ENCODE results near the gene RNU6-1.

Gene RNU6-1

GRCh38 chr15:67884514-67885174 is 44.8 kb upstream of the RNU6-1 start:
- DNase-seq = peak; percentile 73 to 81
- Histone ChIP-seq H3K9me3 (ENCODE audit: insufficient read depth, low read depth, low read length) (no peaks in the 10 kb centered on the region), H2AK5ac (ENCODE audit: low read length) (no peak overlapping the region), H3K14ac (ENCODE audit: low read length) (peak overlapping the region; percentile 59), H2BK12ac (ENCODE audit: low read length) (peak overlapping the region; percentile 15), H2AFZ (ENCODE audit: insufficient read depth, low read length, poor library complexity) (peak overlapping the region; percentile 75), H3K9ac (ENCODE audit: low read length) (no peak overlapping the region), H3K4ac (ENCODE audit: low read depth, low read length) (no peak overlapping the region), H2BK120ac (ENCODE audit: insufficient read depth, low read length, poor library complexity) (peak overlapping the region; percentile 19), H2BK5ac (ENCODE audit: low read depth, low read length, poor library complexity) (peak overlapping the region; percentile 4), H3K36me3 (ENCODE audit: control insufficient read depth in 1 of 2, insufficient read depth in 2 of 2, low read length in 2 of 2) (no peaks in the 10 kb centered on the region), H3K79me2 (ENCODE audit: control insufficient read depth, insufficient read depth, low read length, poor library complexity) (no peaks in the 10 kb centered on the region), H3K79me1 (ENCODE audit: low read length) (peaks cover 7% of the 10 kb centered on the region), H3K23ac (ENCODE audit: low read length) (no peak overlapping the region), H3K27ac (ENCODE audit: low read depth, low read length) (peak overlapping the region; percentile 45), H4K91ac (ENCODE audit: low read depth, low read length) (peak overlapping the region; percentile 41), H3K18ac (ENCODE audit: low read length) (peak overlapping the region; percentile 80), H3K4me2 (ENCODE audit: low read length) (peak overlapping the region; percentile 56), H3K4me3 (ENCODE audit: low read depth, low read length) (peak overlapping the region; percentile 61), H4K8ac (ENCODE audit: low read depth, low read length) (peak overlapping the region; percentile 57), H3K4me1 (ENCODE audit: control insufficient read depth in 1 of 2, insufficient read depth in 2 of 2, low read length in 2 of 2) (peaks cover 6% of the 10 kb centered on the region in 2 experiments), H4K12ac (ENCODE audit: low read depth, low read length) (peak overlapping the region; percentile 11), H3K27me3 (ENCODE audit: insufficient read depth, low read length) (no peaks in the 10 kb centered on the region)
- WGBS (ENCODE audit: extremely low coverage, insufficient coverage, insufficient read length) = no CpG with 5 or more reads among the region's 48 CpGs

GRCh38 chr15:67884009-67884408 is 44.2 kb upstream of the RNU6-1 start:
- H3K27ac ChIP-seq (ENCODE audit: low read depth, low read length) = no peak overlapping the region
- H4K12ac ChIP-seq (ENCODE audit: low read depth, low read length) = no peak overlapping the region
- no peaks in the 10 kb centered on the region for H3K36me3 ChIP-seq (ENCODE audit: control insufficient read depth in 1 of 2, insufficient read depth in 2 of 2, low read length in 2 of 2)
- no peak overlapping the region for H2BK5ac ChIP-seq (ENCODE audit: low read depth, low read length, poor library complexity)
- H3K4me3 ChIP-seq (ENCODE audit: low read depth, low read length) = no peak overlapping the region
- H3K18ac ChIP-seq (ENCODE audit: low read length) = no peak overlapping the region
- H2BK12ac ChIP-seq (ENCODE audit: low read length) = peak overlapping the region; percentile 3
- H3K9ac ChIP-seq (ENCODE audit: low read length) = no peak overlapping the region
- H3K79me2 ChIP-seq (ENCODE audit: control insufficient read depth, insufficient read depth, low read length, poor library complexity) = no peaks in the 10 kb centered on the region
- H4K8ac ChIP-seq (ENCODE audit: low read depth, low read length) = peak overlapping the region; percentile 57
- H3K9me3 ChIP-seq (ENCODE audit: insufficient read depth, low read depth, low read length) = no peaks in the 10 kb centered on the region
- H3K14ac ChIP-seq (ENCODE audit: low read length) = peak overlapping the region; percentile 59
- no CpG with 5 or more reads among the region's 6 CpGs for WGBS (ENCODE audit: extremely low coverage, insufficient coverage, insufficient read length)
- H3K4me2 ChIP-seq (ENCODE audit: low read length) = peak overlapping the region; percentile 56
- peak overlapping the region; percentile 19 for H2BK120ac ChIP-seq (ENCODE audit: insufficient read depth, low read length, poor library complexity)
- H3K23ac ChIP-seq (ENCODE audit: low read length) = no peak overlapping the region
- H2AFZ ChIP-seq (ENCODE audit: insufficient read depth, low read length, poor library complexity) = peak overlapping the region; percentile 75
- H3K4me1 ChIP-seq (ENCODE audit: control insufficient read depth in 1 of 2, insufficient read depth in 2 of 2, low read length in 2 of 2) = peaks cover 6% of the 10 kb centered on the region in 2 experiments
- no peaks in the 10 kb centered on the region for H3K27me3 ChIP-seq (ENCODE audit: insufficient read depth, low read length)
- H2AK5ac ChIP-seq (ENCODE audit: low read length) = no peak overlapping the region
- peaks cover 7% of the 10 kb centered on the region for H3K79me1 ChIP-seq (ENCODE audit: low read length)
- no peak overlapping the region for H3K4ac ChIP-seq (ENCODE audit: low read depth, low read length)
- DNase-seq = no peak
- H4K91ac ChIP-seq (ENCODE audit: low read depth, low read length) = peak overlapping the region; percentile 41

- Histone ChIP-seq H3K4me2 (ENCODE audit: low read length) (no peak overlapping the region), H4K8ac (ENCODE audit: low read depth, low read length) (no peak overlapping the region), H3K79me1 (ENCODE audit: low read length) (peaks cover 7% of the 10 kb centered on the region), H3K14ac (ENCODE audit: low read length) (no peak overlapping the region), H2BK12ac (ENCODE audit: low read length) (no peak overlapping the region), H3K36me3 (ENCODE audit: control insufficient read depth in 1 of 2, insufficient read depth in 2 of 2, low read length in 2 of 2) (no peaks in the 10 kb centered on the region), H3K18ac (ENCODE audit: low read length) (no peak overlapping the region), H3K9ac (ENCODE audit: low read length) (no peak overlapping the region), H2BK120ac (ENCODE audit: insufficient read depth, low read length, poor library complexity) (no peak overlapping the region), H3K23ac (ENCODE audit: low read length) (no peak overlapping the region), H4K91ac (ENCODE audit: low read depth, low read length) (no peak overlapping the region), H3K27me3 (ENCODE audit: insufficient read depth, low read length) (no peaks in the 10 kb centered on the region), H3K27ac (ENCODE audit: low read depth, low read length) (no peak overlapping the region), H3K4me1 (ENCODE audit: control insufficient read depth in 1 of 2, insufficient read depth in 2 of 2, low read length in 2 of 2) (peaks cover 6% of the 10 kb centered on the region in 2 experiments), H2AFZ (ENCODE audit: insufficient read depth, low read length, poor library complexity) (no peak overlapping the region), H2AK5ac (ENCODE audit: low read length) (no peak overlapping the region), H3K79me2 (ENCODE audit: control insufficient read depth, insufficient read depth, low read length, poor library complexity) (no peaks in the 10 kb centered on the region), H3K9me3 (ENCODE audit: insufficient read depth, low read depth, low read length) (no peaks in the 10 kb centered on the region), H4K12ac (ENCODE audit: low read depth, low read length) (no peak overlapping the region), H3K4ac (ENCODE audit: low read depth, low read length) (no peak overlapping the region), H3K4me3 (ENCODE audit: low read depth, low read length) (no peak overlapping the region), H2BK5ac (ENCODE audit: low read depth, low read length, poor library complexity) (no peak overlapping the region)
- no CpG with 5 or more reads among the region's 10 CpGs for WGBS (ENCODE audit: extremely low coverage, insufficient coverage, insufficient read length)
- no peak for DNase-seq
Observed at GRCh38 chr15:67883234-67883773, 43.5 kb upstream of the RNU6-1 start.

GRCh38 chr15:67882487-67883233 is 42.8 kb upstream of the RNU6-1 start:
- no peak overlapping the region for H2AFZ ChIP-seq (ENCODE audit: insufficient read depth, low read length, poor library complexity)
- H3K27me3 ChIP-seq (ENCODE audit: insufficient read depth, low read length) = no peaks in the 10 kb centered on the region
- no peak overlapping the region for H3K14ac ChIP-seq (ENCODE audit: low read length)
- no peak overlapping the region for H3K18ac ChIP-seq (ENCODE audit: low read length)
- H3K4me2 ChIP-seq (ENCODE audit: low read length) = no peak overlapping the region
- no peaks in the 10 kb centered on the region for H3K9me3 ChIP-seq (ENCODE audit: insufficient read depth, low read depth, low read length)
- H2BK120ac ChIP-seq (ENCODE audit: insufficient read depth, low read length, poor library complexity) = no peak overlapping the region
- DNase-seq = no peak
- peaks cover 6% of the 10 kb centered on the region in 2 experiments for H3K4me1 ChIP-seq (ENCODE audit: control insufficient read depth in 1 of 2, insufficient read depth in 2 of 2, low read length in 2 of 2)
- no peak overlapping the region for H3K4me3 ChIP-seq (ENCODE audit: low read depth, low read length)
- no peak overlapping the region for H2BK12ac ChIP-seq (ENCODE audit: low read length)
- no peak overlapping the region for H3K4ac ChIP-seq (ENCODE audit: low read depth, low read length)
- no peaks in the 10 kb centered on the region for H3K79me2 ChIP-seq (ENCODE audit: control insufficient read depth, insufficient read depth, low read length, poor library complexity)
- WGBS (ENCODE audit: extremely low coverage, insufficient coverage, insufficient read length) = no CpG with 5 or more reads among the region's 8 CpGs
- no peak overlapping the region for H4K12ac ChIP-seq (ENCODE audit: low read depth, low read length)
- no peak overlapping the region for H3K27ac ChIP-seq (ENCODE audit: low read depth, low read length)
- no peak overlapping the region for H4K8ac ChIP-seq (ENCODE audit: low read depth, low read length)
- H4K91ac ChIP-seq (ENCODE audit: low read depth, low read length) = no peak overlapping the region
- H2BK5ac ChIP-seq (ENCODE audit: low read depth, low read length, poor library complexity) = no peak overlapping the region
- H3K23ac ChIP-seq (ENCODE audit: low read length) = no peak overlapping the region
- H2AK5ac ChIP-seq (ENCODE audit: low read length) = no peak overlapping the region
- H3K79me1 ChIP-seq (ENCODE audit: low read length) = peaks cover 7% of the 10 kb centered on the region
- no peak overlapping the region for H3K9ac ChIP-seq (ENCODE audit: low read length)
- no peaks in the 10 kb centered on the region for H3K36me3 ChIP-seq (ENCODE audit: control insufficient read depth in 1 of 2, insufficient read depth in 2 of 2, low read length in 2 of 2)

Data from trophoblast cell (in vitro differentiated cells and primary cell).